MCF 10A (cell line): Measurements from ENCODE around the gene SLC22A12. TPM values are rescaled to one million over a fixed set of nuclear protein-coding genes. Genes with fewer than 3 reads are reported as not detected.
A peak's percentile ranks its signal among the peaks of the same experiment; 100 is the strongest.

Source experiments
- BruUV-seq: library from RNA; stranded (reverse); fragments of 400-500 nt; replicated peaks from 2 replicates; lab custom pipeline; 2021; lab: Mats Ljungman, UMichigan
- CTCF ChIA-PET: fragments of 300-600 bp; sonication (Branson Sonifier 250); formaldehyde crosslinking; extraction: SDS; loops from one replicate; lab custom pipeline; 2021; ENCODE audit warnings: antibody characterized with exemption, inconsistent platforms; lab: Yijun Ruan, JAX
- POLR2A ChIA-PET: fragments of 300-600, 350-650 bp; sonication (Branson Sonifier 250); formaldehyde crosslinking; extraction: SDS; loops from one replicate; lab custom pipeline; 2020; ENCODE audit warnings: antibody characterized with exemption, inconsistent platforms; lab: Yijun Ruan, JAX
- DNase-seq: peaks from one replicate; pipeline ENCODE4 v3.0.0-alpha.2; 2018; ENCODE audit not compliant: unreplicated experiment
- H3K27ac Mint-ChIP-seq: one replicate; pipeline ENCODE4 v1.8.0; 2022; ENCODE audit warnings: mild to moderate bottlenecking, low read depth, mixed read lengths; ENCODE audit not compliant: unreplicated experiment
- H3K27me3 Mint-ChIP-seq: one replicate; pipeline ENCODE4 v1.8.0; 2022; ENCODE audit warnings: mixed read lengths; ENCODE audit not compliant: insufficient read depth, unreplicated experiment
- H3K36me3 Mint-ChIP-seq: one replicate; pipeline ENCODE4 v1.8.0; 2022; ENCODE audit warnings: mild to moderate bottlenecking, moderate library complexity, mixed read lengths; ENCODE audit not compliant: insufficient read depth, unreplicated experiment
- H3K4me1 Mint-ChIP-seq: one replicate; pipeline ENCODE4 v1.8.0; 2022; ENCODE audit warnings: mixed read lengths; ENCODE audit not compliant: insufficient read depth, unreplicated experiment
- H3K4me3 Mint-ChIP-seq: one replicate; pipeline ENCODE4 v1.8.0; 2022; ENCODE audit warnings: mild to moderate bottlenecking, moderate library complexity, mixed read lengths; ENCODE audit not compliant: unreplicated experiment
- H3K9me3 Mint-ChIP-seq: one replicate; pipeline ENCODE4 v1.8.0; 2022; ENCODE audit warnings: mixed read lengths; ENCODE audit not compliant: unreplicated experiment
- intact Hi-C: fragments of 100-400 bp; cut with micrococcal nuclease; formaldehyde crosslinking; loops from 2 replicates; pipeline ENCODE4 v1.14.1; 2022
- total RNA-seq: library from RNA; stranded (reverse); gene quantifications from 2 replicates; pipeline ENCODE4 v1.2.3, GENCODE V29; 2022
- TF ChIP-seq, protein P1 (sequence below): fragments of 200-600 bp; IDR thresholded peaks from one replicate; pipeline ENCODE4 v1.8.0; 2022; ENCODE audit warnings: antibody characterized with exemption, mild to moderate bottlenecking; ENCODE audit not compliant: unreplicated experiment

Gene SLC22A12
- total RNA-seq, 1 experiment from 2014 or later, result not detected

DNA sequence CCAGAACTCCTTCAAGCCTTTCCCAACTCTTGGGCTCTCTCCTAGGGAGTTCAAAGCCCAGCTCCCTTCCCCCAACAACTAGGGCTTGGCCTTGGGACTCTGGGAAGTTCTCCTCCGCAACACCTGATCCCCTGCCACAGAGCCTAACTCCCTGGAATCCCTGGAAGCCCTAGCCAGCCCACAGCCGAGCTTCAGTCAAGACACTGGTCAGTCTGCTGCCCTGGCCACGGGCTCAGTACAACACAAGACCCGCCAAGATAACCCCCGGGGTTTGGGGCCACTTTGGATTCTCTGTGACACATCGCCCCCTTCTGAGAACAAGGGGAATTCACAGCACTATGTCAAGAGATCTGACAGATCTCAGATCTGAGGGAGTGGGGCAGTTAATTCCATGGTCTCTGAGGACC, 58.3 kb downstream of the SLC22A12 start:
- Mint-ChIP-seq H3K4me3 (no peak overlapping the region), H3K27ac (no peak overlapping the region), H3K36me3 (no peaks in the 10 kb centered on the region), H3K9me3 (no peaks in the 10 kb centered on the region), H3K27me3 (peaks cover 29% of the 10 kb centered on the region), H3K4me1 (no peaks in the 10 kb centered on the region)
- intact Hi-C loops, result loop anchor here (1.0 kb wide), 1 partner anchor 96 kb away; no protein-coding TSS in a partner anchor
- ChIA-PET CTCF (interaction anchor here (0.5 to 10.0 kb wide), 29 partner anchors 10 to 403 kb away, joined by 3 to 167 read pairs (median 4); no protein-coding TSS in a partner anchor), POLR2A (interaction anchor here (0.7 kb wide), 1 partner anchor 150 kb away, joined by 4 read pairs; no protein-coding TSS in a partner anchor)
- BruUV-seq, result no TSS peak
- peak; percentile 42 for DNase-seq
- TF ChIP-seq, protein P1, sequence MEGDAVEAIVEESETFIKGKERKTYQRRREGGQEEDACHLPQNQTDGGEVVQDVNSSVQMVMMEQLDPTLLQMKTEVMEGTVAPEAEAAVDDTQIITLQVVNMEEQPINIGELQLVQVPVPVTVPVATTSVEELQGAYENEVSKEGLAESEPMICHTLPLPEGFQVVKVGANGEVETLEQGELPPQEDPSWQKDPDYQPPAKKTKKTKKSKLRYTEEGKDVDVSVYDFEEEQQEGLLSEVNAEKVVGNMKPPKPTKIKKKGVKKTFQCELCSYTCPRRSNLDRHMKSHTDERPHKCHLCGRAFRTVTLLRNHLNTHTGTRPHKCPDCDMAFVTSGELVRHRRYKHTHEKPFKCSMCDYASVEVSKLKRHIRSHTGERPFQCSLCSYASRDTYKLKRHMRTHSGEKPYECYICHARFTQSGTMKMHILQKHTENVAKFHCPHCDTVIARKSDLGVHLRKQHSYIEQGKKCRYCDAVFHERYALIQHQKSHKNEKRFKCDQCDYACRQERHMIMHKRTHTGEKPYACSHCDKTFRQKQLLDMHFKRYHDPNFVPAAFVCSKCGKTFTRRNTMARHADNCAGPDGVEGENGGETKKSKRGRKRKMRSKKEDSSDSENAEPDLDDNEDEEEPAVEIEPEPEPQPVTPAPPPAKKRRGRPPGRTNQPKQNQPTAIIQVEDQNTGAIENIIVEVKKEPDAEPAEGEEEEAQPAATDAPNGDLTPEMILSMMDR, result peak; percentile 44

DNA sequence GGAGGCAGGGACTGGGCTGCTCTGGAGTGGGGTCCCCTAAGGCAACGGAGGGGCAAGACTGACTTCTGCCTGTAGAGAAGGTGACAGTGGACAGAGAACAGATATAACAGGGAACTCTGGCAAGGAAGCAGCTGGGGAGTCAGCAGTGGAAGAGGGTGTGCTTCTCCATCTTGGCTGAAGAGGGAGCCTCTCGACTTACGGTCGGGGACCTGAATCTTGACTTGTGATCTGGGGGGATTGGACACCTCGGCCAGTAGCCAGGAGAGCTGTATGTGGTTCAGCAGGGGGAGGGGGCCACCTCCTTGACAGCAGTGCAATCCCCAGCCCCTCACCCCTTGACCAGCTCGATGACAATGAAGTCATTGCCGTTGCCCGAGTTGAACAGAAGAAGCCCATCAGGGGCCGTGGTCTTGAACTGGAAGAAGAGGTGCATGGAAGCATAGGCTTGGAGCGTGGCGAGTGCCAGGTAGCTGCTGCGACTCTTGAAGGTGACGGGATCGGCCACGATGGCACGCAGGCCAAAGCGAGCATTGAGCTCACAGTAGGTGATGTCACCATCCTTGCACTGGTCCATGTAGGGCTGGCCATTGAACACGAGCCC, 60.0 kb downstream of the SLC22A12 start:
- no peaks in the 10 kb centered on the region for H3K9me3 Mint-ChIP-seq
- no peaks in the 10 kb centered on the region for H3K36me3 Mint-ChIP-seq
- peaks cover 11% of the 10 kb centered on the region for H3K27me3 Mint-ChIP-seq
- ChIA-PET CTCF (interaction anchor here (0.6 to 10.0 kb wide), 32 partner anchors 9 to 298 kb away, joined by 3 to 167 read pairs (median 4); partner anchors contain the start of genes NRXN2 and SLC22A12), POLR2A (interaction anchor here (1.3 kb wide), 1 partner anchor 202 kb away, joined by 4 read pairs; no protein-coding TSS in a partner anchor)
- TF ChIP-seq, protein P1, result peak; percentile 25
- no peak overlapping the region for H3K27ac Mint-ChIP-seq
- no TSS peak for BruUV-seq
- peak; percentile 25 for DNase-seq
- intact Hi-C loops, result loop anchor here (5.0 kb wide), 1 partner anchor 294 kb away; the partner anchor contains the start of gene RPS6KA4
- no peak overlapping the region for H3K4me3 Mint-ChIP-seq
- H3K4me1 Mint-ChIP-seq, result no peaks in the 10 kb centered on the region

Other genes starting within 250 kb of the SLC22A12 start
- gene RPS6KA4, start 232.1 kb upstream of the SLC22A12 start, total RNA-seq, result 42.5 and 46.5 TPM in 2 replicates
- gene SLC22A11, start 35.3 kb upstream of the SLC22A12 start, total RNA-seq, result not detected in 2 replicates
- not detected in 2 replicates for gene NRXN2, start 132.0 kb downstream of the SLC22A12 start, total RNA-seq
- not detected in 2 replicates for gene RASGRP2, start 152.9 kb downstream of the SLC22A12 start, total RNA-seq
- 0.09 and 0.10 TPM in 2 replicates for gene PYGM, start 168.8 kb downstream of the SLC22A12 start, total RNA-seq
- gene SF1, start 187.3 kb downstream of the SLC22A12 start, total RNA-seq, result 446 and 503 TPM in 2 replicates
- 4.9 and 6.8 TPM in 2 replicates for gene MAP4K2, start 212.0 kb downstream of the SLC22A12 start, total RNA-seq
- gene MEN1, start 219.3 kb downstream of the SLC22A12 start, total RNA-seq, result 29.2 and 33.1 TPM in 2 replicates